Prostate gland (tissue), 2 donors: Measurements from ENCODE around the gene IL24. TPM values are rescaled to one million over a fixed set of nuclear protein-coding genes. Genes with fewer than 3 reads are reported as not detected.

Source experiments
- DNase-seq: peaks from one replicate; pipeline ENCODE4 v3.0.0-alpha.2; 2019; ENCODE audit warnings: low spot score
- H3K27ac ChIP-seq, 2 donors: fragments of 200-600 bp; sonication (generic); 2 replicates each; pipeline ENCODE4 v1.5.1; 2017 to 2019
- H3K27me3 ChIP-seq: fragments of 200-600 bp; sonication (generic); replicated peaks from 2 replicates; pipeline ENCODE4 v1.5.1; 2019; ENCODE audit not compliant: insufficient read depth
- H3K36me3 ChIP-seq, 2 donors: fragments of 200-600 bp; sonication (generic); 1 replicate in 1 of 2; 2 replicates in 1 of 2; pipeline versions ENCODE4 v1.5.1 to v1.8.1; 2017 to 2019
- H3K4me1 ChIP-seq: fragments of 200-600 bp; sonication (generic); replicated peaks from 2 replicates; pipeline ENCODE4 v1.5.1; 2019
- H3K4me3 ChIP-seq, 2 donors: fragments of 200-600 bp; sonication (generic); 2 replicates each; pipeline ENCODE4 v1.5.1; 2017 to 2019
- H3K9me3 ChIP-seq: fragments of 200-600 bp; sonication (generic); 2 replicates; pipeline ENCODE4 v1.5.1; 2017
- CTCF ChIP-seq, 4 experiments: fragments of 200-600 bp in 2 of 4; fragments of 450-650 bp in 2 of 4; sonication (generic) in 2 of 4; IDR thresholded peaks; 1 replicate in 3 of 4; 2 replicates in 1 of 4; pipeline ENCODE4 v1.5.1; 2016 to 2019; ENCODE audit warnings: antibody characterized with exemption in 4 of 4, mild to moderate bottlenecking in 2 of 4, moderate library complexity in 2 of 4
- POLR2A ChIP-seq: fragments of 450-650 bp; IDR thresholded peaks from one replicate; pipeline ENCODE4 v1.6.1; 2016; ENCODE audit warnings: antibody characterized with exemption, mild to moderate bottlenecking
- POLR2AphosphoS5 ChIP-seq: sonication (generic); formaldehyde crosslinking; IDR thresholded peaks from one replicate; pipeline ENCODE4 v1.6.1; 2017; ENCODE audit warnings: antibody characterized with exemption
- WGBS: methylation state at CpG from one replicate; pipeline ENCODE4 v1.1.5; 2018; 5-methylcytosine and 5-hydroxymethylcytosine counted together
- intact Hi-C: fragments of 100-400 bp; cut with DNase I; formaldehyde crosslinking; loops from one replicate; pipeline ENCODE4 v1.14.2; 2022
- total RNA-seq, 2 donors: library from RNA; depleted of rRNA; stranded (reverse); fragments of >200 nt; gene quantifications; one replicate each; pipeline ENCODE4 v1.1.0, GENCODE V29; 2016

IL24 gene
- total RNA-seq, 2 donors from 2014 or later = not detected

GRCh38 chr1:206899717-206900116 lies 2.5 kb downstream of the IL24 start:
- WGBS = 75% methylated on average over 5 of the region's 5 CpGs
- DNase-seq = no peak
- Histone ChIP-seq H3K27ac (no peak overlapping the region), H3K9me3 (no peaks in the 10 kb centered on the region), H3K27me3 (no peaks in the 10 kb centered on the region), H3K4me3 (no peak overlapping the region), H3K4me1 (no peaks in the 10 kb centered on the region), H3K36me3 (no peaks in the 10 kb centered on the region)
- no peak for TF ChIP-seq CTCF (IDR thresholded peaks at IDR 0.05)
- no peak for TF ChIP-seq POLR2A
- no peak for TF ChIP-seq POLR2AphosphoS5
- intact Hi-C loops = no loop called here

- H3K27me3 ChIP-seq = no peaks in the 10 kb centered on the region
- no peaks in the 10 kb centered on the region for H3K36me3 ChIP-seq
- no peak for DNase-seq
- H3K4me1 ChIP-seq = no peaks in the 10 kb centered on the region
- no peaks in the 10 kb centered on the region for H3K9me3 ChIP-seq
- intact Hi-C loops = no loop called here
- H3K27ac ChIP-seq = no peak overlapping the region
- TF ChIP-seq POLR2AphosphoS5 (no peak), CTCF (IDR thresholded peaks at IDR 0.05) (no peak)
- no peak overlapping the region for H3K4me3 ChIP-seq
- WGBS = 95% methylated on average over 7 of the region's 7 CpGs
Measured at GRCh38 chr1:206900149-206900548, 2.9 kb downstream of the IL24 start.

- no peak for DNase-seq
- Histone ChIP-seq H3K4me1 (no peaks in the 10 kb centered on the region), H3K27me3 (no peaks in the 10 kb centered on the region), H3K4me3 (no peak overlapping the region), H3K36me3 (no peaks in the 10 kb centered on the region), H3K27ac (no peak overlapping the region), H3K9me3 (no peaks in the 10 kb centered on the region)
- intact Hi-C loops = no loop called here
- TF ChIP-seq CTCF (IDR thresholded peaks at IDR 0.05) (no peak), POLR2AphosphoS5 (no peak), POLR2A (no peak)
- 87% methylated on average over 6 of the region's 6 CpGs for WGBS
Measured at GRCh38 chr1:206901944-206902343, 4.7 kb downstream of the IL24 start.

GRCh38 chr1:206902702-206903101 lies 5.5 kb downstream of the IL24 start:
- WGBS = 87% methylated on average over 1 of the region's 1 CpG
- TF ChIP-seq CTCF (IDR thresholded peaks at IDR 0.05) (no peak), POLR2A (no peak), POLR2AphosphoS5 (no peak)
- H3K27ac ChIP-seq = no peak overlapping the region
- H3K4me1 ChIP-seq = no peaks in the 10 kb centered on the region
- no peaks in the 10 kb centered on the region for H3K36me3 ChIP-seq
- intact Hi-C loops = no loop called here
- no peak overlapping the region for H3K4me3 ChIP-seq
- no peak for DNase-seq
- no peaks in the 10 kb centered on the region for H3K9me3 ChIP-seq
- no peaks in the 10 kb centered on the region for H3K27me3 ChIP-seq

GRCh38 chr1:206903687-206904086 lies 6.4 kb downstream of the IL24 start:
- Histone ChIP-seq H3K9me3 (no peaks in the 10 kb centered on the region), H3K27me3 (no peaks in the 10 kb centered on the region), H3K36me3 (no peaks in the 10 kb centered on the region), H3K4me1 (no peaks in the 10 kb centered on the region), H3K4me3 (no peak overlapping the region), H3K27ac (no peak overlapping the region)
- intact Hi-C loops = no loop called here
- WGBS = 56% methylated on average over 2 of the region's 2 CpGs
- no peak for TF ChIP-seq CTCF (IDR thresholded peaks at IDR 0.05)
- peak; percentile 42 for TF ChIP-seq POLR2AphosphoS5
- TF ChIP-seq POLR2A = no peak
- peak; percentile 27 for DNase-seq
